GM12872 (cell line): ENCODE results near the gene KRTAP10-9.

Source experiments
- TF ChIP-seq, protein P1 (sequence below): IDR thresholded peaks from 3 replicates; pipeline ENCODE4 v1.5.1; 2011; ENCODE audit warnings: low read depth, mild to moderate bottlenecking, low read length, moderate library complexity; ENCODE audit not compliant: insufficient read depth

Gene KRTAP10-9

GRCh38 chr21:44609193-44609592 is 17.7 kb upstream of the KRTAP10-9 start:
- TF ChIP-seq, protein P1, sequence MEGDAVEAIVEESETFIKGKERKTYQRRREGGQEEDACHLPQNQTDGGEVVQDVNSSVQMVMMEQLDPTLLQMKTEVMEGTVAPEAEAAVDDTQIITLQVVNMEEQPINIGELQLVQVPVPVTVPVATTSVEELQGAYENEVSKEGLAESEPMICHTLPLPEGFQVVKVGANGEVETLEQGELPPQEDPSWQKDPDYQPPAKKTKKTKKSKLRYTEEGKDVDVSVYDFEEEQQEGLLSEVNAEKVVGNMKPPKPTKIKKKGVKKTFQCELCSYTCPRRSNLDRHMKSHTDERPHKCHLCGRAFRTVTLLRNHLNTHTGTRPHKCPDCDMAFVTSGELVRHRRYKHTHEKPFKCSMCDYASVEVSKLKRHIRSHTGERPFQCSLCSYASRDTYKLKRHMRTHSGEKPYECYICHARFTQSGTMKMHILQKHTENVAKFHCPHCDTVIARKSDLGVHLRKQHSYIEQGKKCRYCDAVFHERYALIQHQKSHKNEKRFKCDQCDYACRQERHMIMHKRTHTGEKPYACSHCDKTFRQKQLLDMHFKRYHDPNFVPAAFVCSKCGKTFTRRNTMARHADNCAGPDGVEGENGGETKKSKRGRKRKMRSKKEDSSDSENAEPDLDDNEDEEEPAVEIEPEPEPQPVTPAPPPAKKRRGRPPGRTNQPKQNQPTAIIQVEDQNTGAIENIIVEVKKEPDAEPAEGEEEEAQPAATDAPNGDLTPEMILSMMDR, result no peak

GRCh38 chr21:44611551-44611950 is 15.3 kb upstream of the KRTAP10-9 start:
- TF ChIP-seq, protein P1, result no peak

DNA sequence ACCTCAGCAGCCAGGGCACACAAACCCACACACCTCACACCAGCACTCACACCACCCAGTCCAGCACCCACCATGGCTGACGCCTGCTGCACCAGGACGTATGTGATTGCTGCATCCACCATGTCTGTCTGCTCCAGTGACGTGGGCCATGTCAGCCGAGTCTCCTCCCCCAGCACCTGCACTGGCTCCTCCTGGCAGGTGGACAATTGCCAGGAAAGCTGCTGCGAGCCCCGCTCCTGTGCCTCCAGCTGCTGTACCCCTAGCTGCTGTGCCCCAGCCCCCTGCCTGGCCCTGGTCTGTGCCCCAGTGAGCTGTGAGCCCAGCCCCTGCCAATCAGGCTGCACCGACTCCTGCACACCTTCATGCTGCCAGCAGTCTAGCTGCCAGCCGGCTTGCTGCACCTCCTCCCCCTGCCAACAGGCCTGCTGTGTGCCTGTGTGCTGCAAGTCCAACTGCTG is 14.8 kb upstream of the KRTAP10-9 start, which contains the start of gene KRTAP10-8:
Gene KRTAP10-8 (plus strand): TSS at position 51 of the 458 bp plus-strand sequence. CDS start 22 bp downstream, at position 73.
- TF ChIP-seq, protein P1, result no peak

- TF ChIP-seq, protein P1, result no peak
Observed at GRCh38 chr21:44612669-44613229, 14.1 kb upstream of the KRTAP10-9 start.

- TF ChIP-seq, protein P1, result no peak
Observed at GRCh38 chr21:44613386-44614155, 13.3 kb upstream of the KRTAP10-9 start.

GRCh38 chr21:44614161-44614631 is 12.7 kb upstream of the KRTAP10-9 start:
- TF ChIP-seq, protein P1, result no peak

- TF ChIP-seq, protein P1, result no peak
Observed at GRCh38 chr21:44614961-44615391, 11.9 kb upstream of the KRTAP10-9 start.
